ENCODE data around the gene KCNJ5.

Gene KCNJ5

DNA sequence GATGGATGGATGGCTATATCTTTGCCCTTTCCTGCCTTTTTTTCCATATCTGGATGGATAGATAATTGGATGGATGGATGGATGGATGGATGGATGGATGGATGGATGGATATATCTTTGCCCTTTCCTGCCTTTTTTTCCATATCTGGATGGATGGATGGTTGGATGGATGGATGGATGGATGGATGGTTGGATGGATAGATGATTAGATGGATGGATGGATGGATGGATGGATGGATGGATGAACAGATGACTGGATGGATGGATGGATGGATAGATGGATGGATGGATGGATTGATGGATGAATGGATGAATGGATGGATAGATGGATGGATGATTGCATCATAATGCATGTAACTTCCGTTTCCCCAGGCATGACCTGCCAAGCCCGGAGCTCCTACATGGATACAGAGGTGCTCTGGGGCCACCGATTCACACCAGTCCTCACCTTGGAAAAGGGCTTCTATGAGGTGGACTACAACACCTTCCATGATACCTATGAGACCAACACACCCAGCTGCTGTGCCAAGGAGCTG, 24.9 kb downstream of the KCNJ5 start:
- TF ChIP-seq CEBPB (IDR thresholded peaks at IDR 0.05) (no peak), ZBTB7A (IDR thresholded peaks at IDR 0.05; ENCODE audit: low read depth) (no peak), CREB1 (IDR thresholded peaks at IDR 0.05; ENCODE audit: low read depth) (no peak), EGR1 (IDR thresholded peaks at IDR 0.05) (no peak), YY1 (IDR thresholded peaks at IDR 0.05; ENCODE audit: low read depth) (no peak), RAD21 (IDR thresholded peaks at IDR 0.05; ENCODE audit: low read depth) (no peak), TCF12 (IDR thresholded peaks at IDR 0.05; ENCODE audit: low read depth) (no peak), NFIC (IDR thresholded peaks at IDR 0.05) (no peak), TAF1 (IDR thresholded peaks at IDR 0.05; ENCODE audit: low read depth) (no peak), FOXM1 (IDR thresholded peaks at IDR 0.05; ENCODE audit: borderline replicate concordance, low read depth) (no peak), TEAD4 (IDR thresholded peaks at IDR 0.05) (no peak), EP300 (IDR thresholded peaks at IDR 0.05; ENCODE audit: borderline replicate concordance) (no peak)
- TF ChIP-seq, protein P1, sequence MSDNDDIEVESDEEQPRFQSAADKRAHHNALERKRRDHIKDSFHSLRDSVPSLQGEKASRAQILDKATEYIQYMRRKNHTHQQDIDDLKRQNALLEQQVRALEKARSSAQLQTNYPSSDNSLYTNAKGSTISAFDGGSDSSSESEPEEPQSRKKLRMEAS (IDR thresholded peaks at IDR 0.05) = no peak
- TF ChIP-seq, protein P2, sequence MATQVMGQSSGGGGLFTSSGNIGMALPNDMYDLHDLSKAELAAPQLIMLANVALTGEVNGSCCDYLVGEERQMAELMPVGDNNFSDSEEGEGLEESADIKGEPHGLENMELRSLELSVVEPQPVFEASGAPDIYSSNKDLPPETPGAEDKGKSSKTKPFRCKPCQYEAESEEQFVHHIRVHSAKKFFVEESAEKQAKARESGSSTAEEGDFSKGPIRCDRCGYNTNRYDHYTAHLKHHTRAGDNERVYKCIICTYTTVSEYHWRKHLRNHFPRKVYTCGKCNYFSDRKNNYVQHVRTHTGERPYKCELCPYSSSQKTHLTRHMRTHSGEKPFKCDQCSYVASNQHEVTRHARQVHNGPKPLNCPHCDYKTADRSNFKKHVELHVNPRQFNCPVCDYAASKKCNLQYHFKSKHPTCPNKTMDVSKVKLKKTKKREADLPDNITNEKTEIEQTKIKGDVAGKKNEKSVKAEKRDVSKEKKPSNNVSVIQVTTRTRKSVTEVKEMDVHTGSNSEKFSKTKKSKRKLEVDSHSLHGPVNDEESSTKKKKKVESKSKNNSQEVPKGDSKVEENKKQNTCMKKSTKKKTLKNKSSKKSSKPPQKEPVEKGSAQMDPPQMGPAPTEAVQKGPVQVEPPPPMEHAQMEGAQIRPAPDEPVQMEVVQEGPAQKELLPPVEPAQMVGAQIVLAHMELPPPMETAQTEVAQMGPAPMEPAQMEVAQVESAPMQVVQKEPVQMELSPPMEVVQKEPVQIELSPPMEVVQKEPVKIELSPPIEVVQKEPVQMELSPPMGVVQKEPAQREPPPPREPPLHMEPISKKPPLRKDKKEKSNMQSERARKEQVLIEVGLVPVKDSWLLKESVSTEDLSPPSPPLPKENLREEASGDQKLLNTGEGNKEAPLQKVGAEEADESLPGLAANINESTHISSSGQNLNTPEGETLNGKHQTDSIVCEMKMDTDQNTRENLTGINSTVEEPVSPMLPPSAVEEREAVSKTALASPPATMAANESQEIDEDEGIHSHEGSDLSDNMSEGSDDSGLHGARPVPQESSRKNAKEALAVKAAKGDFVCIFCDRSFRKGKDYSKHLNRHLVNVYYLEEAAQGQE (IDR thresholded peaks at IDR 0.05; ENCODE audit: low read depth) = no peak
- TF ChIP-seq, protein P3, sequence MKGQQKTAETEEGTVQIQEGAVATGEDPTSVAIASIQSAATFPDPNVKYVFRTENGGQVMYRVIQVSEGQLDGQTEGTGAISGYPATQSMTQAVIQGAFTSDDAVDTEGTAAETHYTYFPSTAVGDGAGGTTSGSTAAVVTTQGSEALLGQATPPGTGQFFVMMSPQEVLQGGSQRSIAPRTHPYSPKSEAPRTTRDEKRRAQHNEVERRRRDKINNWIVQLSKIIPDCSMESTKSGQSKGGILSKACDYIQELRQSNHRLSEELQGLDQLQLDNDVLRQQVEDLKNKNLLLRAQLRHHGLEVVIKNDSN (IDR thresholded peaks at IDR 0.05) = no peak

DNA sequence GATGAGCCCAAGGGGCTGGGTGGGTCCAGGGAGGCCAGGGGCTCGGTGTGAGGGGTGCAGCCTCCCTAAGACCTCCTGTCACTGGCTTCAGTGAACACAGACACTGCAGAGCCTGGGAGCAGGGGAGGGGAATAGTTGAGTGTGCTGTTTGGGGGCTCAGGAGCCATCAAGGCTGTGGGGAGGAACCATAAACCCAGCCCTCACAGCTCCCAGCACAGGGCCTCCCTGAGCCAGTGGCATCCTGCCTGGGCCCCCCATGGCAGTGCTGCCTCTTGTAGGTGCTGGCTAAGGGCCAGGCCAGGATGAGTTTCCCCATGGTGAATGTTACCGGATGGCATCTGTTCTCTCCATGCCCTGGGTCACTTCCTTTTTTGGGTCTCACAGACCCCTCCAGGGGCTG, 25.5 kb downstream of the KCNJ5 start:
- no peak for TF ChIP-seq FOXM1 (IDR thresholded peaks at IDR 0.05; ENCODE audit: borderline replicate concordance, low read depth)
- no peak for TF ChIP-seq ZBTB7A (IDR thresholded peaks at IDR 0.05; ENCODE audit: low read depth)
- no peak for TF ChIP-seq NFIC (IDR thresholded peaks at IDR 0.05)
- TF ChIP-seq, protein P2 (IDR thresholded peaks at IDR 0.05; ENCODE audit: low read depth) = no peak
- TF ChIP-seq CEBPB (IDR thresholded peaks at IDR 0.05) = no peak
- TF ChIP-seq YY1 (IDR thresholded peaks at IDR 0.05; ENCODE audit: low read depth) = no peak
- TF ChIP-seq, protein P3 (IDR thresholded peaks at IDR 0.05) = no peak

DNA sequence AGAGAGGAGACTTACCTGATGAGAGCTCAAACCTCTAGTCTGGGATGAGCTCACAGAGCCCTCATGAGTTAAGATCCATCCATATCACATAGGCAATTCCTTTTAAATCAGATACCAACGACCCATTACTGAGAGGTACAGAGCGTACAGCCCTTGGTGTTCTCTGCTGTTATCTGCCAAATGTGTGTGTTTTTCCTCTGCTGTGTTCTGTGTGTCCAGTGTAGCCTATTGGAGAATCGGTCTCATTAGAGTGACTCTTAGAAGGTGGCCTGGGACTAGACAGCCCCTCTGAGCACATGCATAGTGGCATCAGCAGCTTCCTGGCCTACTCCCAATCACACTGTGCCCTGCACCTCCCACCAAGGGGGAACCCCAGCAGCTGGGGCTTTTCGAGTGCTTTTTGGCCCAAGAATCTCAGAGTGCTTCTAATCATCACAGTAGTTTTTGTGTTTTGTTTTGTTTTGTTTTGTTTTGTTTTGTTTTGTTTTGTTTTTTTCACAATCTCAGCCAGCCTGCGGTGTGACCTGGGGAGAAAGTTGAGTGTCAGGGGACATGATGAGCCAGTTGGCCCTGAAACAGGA, 26.1 kb downstream of the KCNJ5 start:
- TF ChIP-seq, protein P2 (IDR thresholded peaks at IDR 0.05; ENCODE audit: low read depth) = no peak
- TF ChIP-seq ZBTB7A (IDR thresholded peaks at IDR 0.05; ENCODE audit: low read depth) (no peak), TCF12 (IDR thresholded peaks at IDR 0.05; ENCODE audit: low read depth) (no peak), FOXM1 (IDR thresholded peaks at IDR 0.05; ENCODE audit: borderline replicate concordance, low read depth) (no peak), EP300 (IDR thresholded peaks at IDR 0.05; ENCODE audit: borderline replicate concordance) (no peak), YY1 (IDR thresholded peaks at IDR 0.05; ENCODE audit: low read depth) (no peak)
- TF ChIP-seq, protein P1 (IDR thresholded peaks at IDR 0.05) = no peak
- TF ChIP-seq, protein P3 (IDR thresholded peaks at IDR 0.05) = no peak

DNA sequence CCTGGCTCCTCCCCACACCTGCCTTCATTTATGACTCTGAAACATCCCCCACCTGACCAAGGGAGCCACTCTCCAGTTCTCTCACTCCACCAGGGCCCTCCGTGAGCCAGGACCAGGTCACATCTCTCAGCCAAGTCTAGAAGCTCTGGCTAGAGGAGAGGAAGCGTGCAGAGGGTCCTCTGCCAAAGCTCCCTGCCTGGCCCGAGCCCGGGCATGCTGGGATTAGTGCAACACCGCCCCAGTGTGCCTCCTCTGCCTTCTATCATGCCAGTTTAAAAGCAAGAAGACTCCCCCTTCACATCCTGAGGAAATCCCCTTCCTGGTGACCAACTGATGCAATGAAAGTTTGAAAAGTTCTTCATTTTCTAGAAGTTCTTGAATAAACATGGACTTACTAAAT, 28.1 kb downstream of the KCNJ5 start:
- TF ChIP-seq CREB1 (IDR thresholded peaks at IDR 0.05; ENCODE audit: low read depth) (no peak), CEBPB (IDR thresholded peaks at IDR 0.05) (no peak), RAD21 (IDR thresholded peaks at IDR 0.05; ENCODE audit: low read depth) (no peak)
